HEK293 (cell line): ENCODE results near the gene MKX.

ENCODE experiments used
- GLI2 ChIP-seq: fragments of 450-650 bp; formaldehyde crosslinking; IDR thresholded peaks from 2 replicates; pipeline ENCODE4; 2017; ENCODE audit warnings: missing biosample characterization, missing genetic modification characterization, low read depth, borderline replicate concordance
- GLIS2 ChIP-seq: fragments of 450-650 bp; formaldehyde crosslinking; IDR thresholded peaks from 2 replicates; pipeline ENCODE4 v1.5.1; 2016; ENCODE audit warnings: missing biosample characterization, missing genetic modification characterization
- HOXA7 ChIP-seq: sonication (generic); formaldehyde crosslinking; IDR thresholded peaks from 2 replicates; pipeline ENCODE4 v1.8.1; 2022; ENCODE audit warnings: missing genetic modification reagents, borderline replicate concordance
- ZNF121 ChIP-seq: fragments of 450-650 bp; formaldehyde crosslinking; IDR thresholded peaks from 2 replicates; pipeline ENCODE4 v1.5.1; 2016; ENCODE audit warnings: missing biosample characterization, missing genetic modification characterization
- ZNF19 ChIP-seq: fragments of 450-650 bp; formaldehyde crosslinking; IDR thresholded peaks from 2 replicates; pipeline ENCODE4; 2016; ENCODE audit warnings: missing biosample characterization, missing genetic modification characterization, low read depth
- ZNF610 ChIP-seq: fragments of 450-650 bp; formaldehyde crosslinking; IDR thresholded peaks from 2 replicates; pipeline ENCODE4 v1.5.1; 2016; ENCODE audit warnings: missing biosample characterization, missing genetic modification characterization, borderline replicate concordance
- TF ChIP-seq, protein P1 (sequence below): fragments of 450-650 bp; formaldehyde crosslinking; IDR thresholded peaks from 2 replicates; pipeline ENCODE4 v1.5.1; 2016; ENCODE audit warnings: missing biosample characterization, missing genetic modification characterization
- TF ChIP-seq, protein P2 (sequence below): fragments of 450-650 bp; formaldehyde crosslinking; IDR thresholded peaks from 2 replicates; pipeline ENCODE4 v1.5.1; 2016; ENCODE audit warnings: missing biosample characterization, missing genetic modification characterization
- TF ChIP-seq, protein P3 (sequence below): fragments of 450-650 bp; formaldehyde crosslinking; IDR thresholded peaks from 2 replicates; pipeline ENCODE4 v1.5.1; 2016; ENCODE audit warnings: missing biosample characterization, missing genetic modification characterization
- TF ChIP-seq, protein P4 (sequence below): fragments of 450-650 bp; formaldehyde crosslinking; IDR thresholded peaks from 2 replicates; pipeline ENCODE4 v1.5.1; 2016; ENCODE audit warnings: missing biosample characterization, missing genetic modification characterization, low read depth
- TF ChIP-seq, protein P5 (sequence below): fragments of 450-650 bp; formaldehyde crosslinking; IDR thresholded peaks from 2 replicates; pipeline ENCODE4 v1.5.1; 2016; ENCODE audit warnings: missing biosample characterization, missing genetic modification characterization
- TF ChIP-seq, protein P6 (sequence below): sonication (generic); formaldehyde crosslinking; IDR thresholded peaks from 2 replicates; pipeline ENCODE4 v1.8.1; 2022; ENCODE audit warnings: mild to moderate bottlenecking, moderate library complexity, missing genetic modification reagents

DNA sequence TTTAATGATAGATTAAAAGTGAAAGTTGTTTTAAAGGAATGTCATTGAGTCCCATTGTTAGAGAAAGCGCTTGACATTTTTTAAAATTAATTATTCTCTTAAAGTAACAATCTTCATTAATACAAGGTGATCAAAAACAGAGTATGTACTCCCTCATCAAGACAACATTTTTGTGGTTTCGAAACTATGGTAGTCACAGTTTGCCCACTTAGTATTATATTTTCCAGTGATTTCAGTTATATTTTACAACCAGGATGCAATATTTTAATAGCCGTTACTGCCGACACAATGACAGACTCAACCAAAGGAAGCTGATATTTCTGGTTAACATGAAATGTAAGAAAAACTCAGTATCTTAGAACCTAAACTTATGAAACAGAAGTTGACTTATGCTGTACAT, 31.3 kb downstream of the MKX start:
- no peak for TF ChIP-seq ZNF610 (tag by site-specific recombination)
- TF ChIP-seq, protein P1, sequence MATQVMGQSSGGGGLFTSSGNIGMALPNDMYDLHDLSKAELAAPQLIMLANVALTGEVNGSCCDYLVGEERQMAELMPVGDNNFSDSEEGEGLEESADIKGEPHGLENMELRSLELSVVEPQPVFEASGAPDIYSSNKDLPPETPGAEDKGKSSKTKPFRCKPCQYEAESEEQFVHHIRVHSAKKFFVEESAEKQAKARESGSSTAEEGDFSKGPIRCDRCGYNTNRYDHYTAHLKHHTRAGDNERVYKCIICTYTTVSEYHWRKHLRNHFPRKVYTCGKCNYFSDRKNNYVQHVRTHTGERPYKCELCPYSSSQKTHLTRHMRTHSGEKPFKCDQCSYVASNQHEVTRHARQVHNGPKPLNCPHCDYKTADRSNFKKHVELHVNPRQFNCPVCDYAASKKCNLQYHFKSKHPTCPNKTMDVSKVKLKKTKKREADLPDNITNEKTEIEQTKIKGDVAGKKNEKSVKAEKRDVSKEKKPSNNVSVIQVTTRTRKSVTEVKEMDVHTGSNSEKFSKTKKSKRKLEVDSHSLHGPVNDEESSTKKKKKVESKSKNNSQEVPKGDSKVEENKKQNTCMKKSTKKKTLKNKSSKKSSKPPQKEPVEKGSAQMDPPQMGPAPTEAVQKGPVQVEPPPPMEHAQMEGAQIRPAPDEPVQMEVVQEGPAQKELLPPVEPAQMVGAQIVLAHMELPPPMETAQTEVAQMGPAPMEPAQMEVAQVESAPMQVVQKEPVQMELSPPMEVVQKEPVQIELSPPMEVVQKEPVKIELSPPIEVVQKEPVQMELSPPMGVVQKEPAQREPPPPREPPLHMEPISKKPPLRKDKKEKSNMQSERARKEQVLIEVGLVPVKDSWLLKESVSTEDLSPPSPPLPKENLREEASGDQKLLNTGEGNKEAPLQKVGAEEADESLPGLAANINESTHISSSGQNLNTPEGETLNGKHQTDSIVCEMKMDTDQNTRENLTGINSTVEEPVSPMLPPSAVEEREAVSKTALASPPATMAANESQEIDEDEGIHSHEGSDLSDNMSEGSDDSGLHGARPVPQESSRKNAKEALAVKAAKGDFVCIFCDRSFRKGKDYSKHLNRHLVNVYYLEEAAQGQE (tag by site-specific recombination) = no peak
- TF ChIP-seq, protein P2, sequence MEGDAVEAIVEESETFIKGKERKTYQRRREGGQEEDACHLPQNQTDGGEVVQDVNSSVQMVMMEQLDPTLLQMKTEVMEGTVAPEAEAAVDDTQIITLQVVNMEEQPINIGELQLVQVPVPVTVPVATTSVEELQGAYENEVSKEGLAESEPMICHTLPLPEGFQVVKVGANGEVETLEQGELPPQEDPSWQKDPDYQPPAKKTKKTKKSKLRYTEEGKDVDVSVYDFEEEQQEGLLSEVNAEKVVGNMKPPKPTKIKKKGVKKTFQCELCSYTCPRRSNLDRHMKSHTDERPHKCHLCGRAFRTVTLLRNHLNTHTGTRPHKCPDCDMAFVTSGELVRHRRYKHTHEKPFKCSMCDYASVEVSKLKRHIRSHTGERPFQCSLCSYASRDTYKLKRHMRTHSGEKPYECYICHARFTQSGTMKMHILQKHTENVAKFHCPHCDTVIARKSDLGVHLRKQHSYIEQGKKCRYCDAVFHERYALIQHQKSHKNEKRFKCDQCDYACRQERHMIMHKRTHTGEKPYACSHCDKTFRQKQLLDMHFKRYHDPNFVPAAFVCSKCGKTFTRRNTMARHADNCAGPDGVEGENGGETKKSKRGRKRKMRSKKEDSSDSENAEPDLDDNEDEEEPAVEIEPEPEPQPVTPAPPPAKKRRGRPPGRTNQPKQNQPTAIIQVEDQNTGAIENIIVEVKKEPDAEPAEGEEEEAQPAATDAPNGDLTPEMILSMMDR (tag by site-specific recombination) = no peak
- TF ChIP-seq HOXA7 (CRISPR knock-in tag) = no peak
- TF ChIP-seq, protein P3, sequence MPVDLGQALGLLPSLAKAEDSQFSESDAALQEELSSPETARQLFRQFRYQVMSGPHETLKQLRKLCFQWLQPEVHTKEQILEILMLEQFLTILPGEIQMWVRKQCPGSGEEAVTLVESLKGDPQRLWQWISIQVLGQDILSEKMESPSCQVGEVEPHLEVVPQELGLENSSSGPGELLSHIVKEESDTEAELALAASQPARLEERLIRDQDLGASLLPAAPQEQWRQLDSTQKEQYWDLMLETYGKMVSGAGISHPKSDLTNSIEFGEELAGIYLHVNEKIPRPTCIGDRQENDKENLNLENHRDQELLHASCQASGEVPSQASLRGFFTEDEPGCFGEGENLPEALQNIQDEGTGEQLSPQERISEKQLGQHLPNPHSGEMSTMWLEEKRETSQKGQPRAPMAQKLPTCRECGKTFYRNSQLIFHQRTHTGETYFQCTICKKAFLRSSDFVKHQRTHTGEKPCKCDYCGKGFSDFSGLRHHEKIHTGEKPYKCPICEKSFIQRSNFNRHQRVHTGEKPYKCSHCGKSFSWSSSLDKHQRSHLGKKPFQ (tag by site-specific recombination) = no peak
- no peak for TF ChIP-seq GLIS2
- TF ChIP-seq, protein P4, sequence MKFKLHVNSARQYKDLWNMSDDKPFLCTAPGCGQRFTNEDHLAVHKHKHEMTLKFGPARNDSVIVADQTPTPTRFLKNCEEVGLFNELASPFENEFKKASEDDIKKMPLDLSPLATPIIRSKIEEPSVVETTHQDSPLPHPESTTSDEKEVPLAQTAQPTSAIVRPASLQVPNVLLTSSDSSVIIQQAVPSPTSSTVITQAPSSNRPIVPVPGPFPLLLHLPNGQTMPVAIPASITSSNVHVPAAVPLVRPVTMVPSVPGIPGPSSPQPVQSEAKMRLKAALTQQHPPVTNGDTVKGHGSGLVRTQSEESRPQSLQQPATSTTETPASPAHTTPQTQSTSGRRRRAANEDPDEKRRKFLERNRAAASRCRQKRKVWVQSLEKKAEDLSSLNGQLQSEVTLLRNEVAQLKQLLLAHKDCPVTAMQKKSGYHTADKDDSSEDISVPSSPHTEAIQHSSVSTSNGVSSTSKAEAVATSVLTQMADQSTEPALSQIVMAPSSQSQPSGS (tag by site-specific recombination) = no peak
- TF ChIP-seq, protein P5, sequence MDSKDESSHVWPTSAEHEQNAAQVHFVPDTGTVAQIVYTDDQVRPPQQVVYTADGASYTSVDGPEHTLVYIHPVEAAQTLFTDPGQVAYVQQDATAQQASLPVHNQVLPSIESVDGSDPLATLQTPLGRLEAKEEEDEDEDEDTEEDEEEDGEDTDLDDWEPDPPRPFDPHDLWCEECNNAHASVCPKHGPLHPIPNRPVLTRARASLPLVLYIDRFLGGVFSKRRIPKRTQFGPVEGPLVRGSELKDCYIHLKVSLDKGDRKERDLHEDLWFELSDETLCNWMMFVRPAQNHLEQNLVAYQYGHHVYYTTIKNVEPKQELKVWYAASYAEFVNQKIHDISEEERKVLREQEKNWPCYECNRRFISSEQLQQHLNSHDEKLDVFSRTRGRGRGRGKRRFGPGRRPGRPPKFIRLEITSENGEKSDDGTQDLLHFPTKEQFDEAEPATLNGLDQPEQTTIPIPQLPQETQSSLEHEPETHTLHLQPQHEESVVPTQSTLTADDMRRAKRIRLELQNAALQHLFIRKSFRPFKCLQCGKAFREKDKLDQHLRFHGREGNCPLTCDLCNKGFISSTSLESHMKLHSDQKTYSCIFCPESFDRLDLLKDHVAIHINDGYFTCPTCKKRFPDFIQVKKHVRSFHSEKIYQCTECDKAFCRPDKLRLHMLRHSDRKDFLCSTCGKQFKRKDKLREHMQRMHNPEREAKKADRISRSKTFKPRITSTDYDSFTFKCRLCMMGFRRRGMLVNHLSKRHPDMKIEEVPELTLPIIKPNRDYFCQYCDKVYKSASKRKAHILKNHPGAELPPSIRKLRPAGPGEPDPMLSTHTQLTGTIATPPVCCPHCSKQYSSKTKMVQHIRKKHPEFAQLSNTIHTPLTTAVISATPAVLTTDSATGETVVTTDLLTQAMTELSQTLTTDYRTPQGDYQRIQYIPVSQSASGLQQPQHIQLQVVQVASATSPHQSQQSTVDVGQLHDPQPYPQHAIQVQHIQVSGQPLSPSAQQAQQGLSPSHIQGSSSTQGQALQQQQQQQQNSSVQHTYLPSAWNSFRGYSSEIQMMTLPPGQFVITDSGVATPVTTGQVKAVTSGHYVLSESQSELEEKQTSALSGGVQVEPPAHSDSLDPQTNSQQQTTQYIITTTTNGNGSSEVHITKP = no peak
- no peak for TF ChIP-seq ZNF121 (tag by site-specific recombination)
- TF ChIP-seq, protein P6, sequence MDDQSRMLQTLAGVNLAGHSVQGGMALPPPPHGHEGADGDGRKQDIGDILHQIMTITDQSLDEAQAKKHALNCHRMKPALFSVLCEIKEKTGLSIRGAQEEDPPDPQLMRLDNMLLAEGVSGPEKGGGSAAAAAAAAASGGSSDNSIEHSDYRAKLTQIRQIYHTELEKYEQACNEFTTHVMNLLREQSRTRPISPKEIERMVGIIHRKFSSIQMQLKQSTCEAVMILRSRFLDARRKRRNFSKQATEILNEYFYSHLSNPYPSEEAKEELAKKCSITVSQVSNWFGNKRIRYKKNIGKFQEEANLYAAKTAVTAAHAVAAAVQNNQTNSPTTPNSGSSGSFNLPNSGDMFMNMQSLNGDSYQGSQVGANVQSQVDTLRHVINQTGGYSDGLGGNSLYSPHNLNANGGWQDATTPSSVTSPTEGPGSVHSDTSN = no peak
- TF ChIP-seq ZNF19 (tag by site-specific recombination) = no peak
- TF ChIP-seq GLI2 (tag by site-specific recombination) = no peak
